GM21515 (cell line): Measurements from ENCODE around the gene TRAF2.

ENCODE experiments used
- ATAC-seq: cut with Tn5 transposase; IDR thresholded peaks from one replicate; pipeline ENCODE4 v1.9.1; 2021; ENCODE audit not compliant: unreplicated experiment

Gene TRAF2

GRCh38 chr9:136934277-136934676 lies 48.0 kb downstream of the TRAF2 start:
- no peak for ATAC-seq

DNA sequence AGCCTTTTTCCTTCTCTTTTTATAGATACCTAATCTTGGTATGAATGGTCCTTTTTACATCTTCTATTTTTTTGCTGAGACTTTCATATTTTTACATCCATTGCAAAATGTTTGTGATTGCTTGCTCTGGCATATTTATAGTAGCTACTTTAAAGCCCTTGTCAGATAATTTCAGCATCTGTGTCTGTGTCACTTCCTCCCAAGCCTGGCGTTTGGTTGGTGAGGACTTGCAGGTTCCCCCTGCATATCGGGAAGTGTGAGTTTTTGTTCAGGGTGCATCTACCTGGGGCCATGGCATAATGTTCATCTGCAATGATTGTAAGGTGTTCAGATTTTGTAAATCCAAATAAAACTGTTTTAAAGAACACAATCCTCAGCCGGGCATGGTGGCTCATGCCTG lies 49.3 kb downstream of the TRAF2 start:
- ATAC-seq, result no peak

- ATAC-seq, result no peak
Measured at GRCh38 chr9:136936645-136937170, 50.4 kb downstream of the TRAF2 start.

- ATAC-seq, result no peak
Measured at GRCh38 chr9:136937186-136938001, 51.1 kb downstream of the TRAF2 start.

DNA sequence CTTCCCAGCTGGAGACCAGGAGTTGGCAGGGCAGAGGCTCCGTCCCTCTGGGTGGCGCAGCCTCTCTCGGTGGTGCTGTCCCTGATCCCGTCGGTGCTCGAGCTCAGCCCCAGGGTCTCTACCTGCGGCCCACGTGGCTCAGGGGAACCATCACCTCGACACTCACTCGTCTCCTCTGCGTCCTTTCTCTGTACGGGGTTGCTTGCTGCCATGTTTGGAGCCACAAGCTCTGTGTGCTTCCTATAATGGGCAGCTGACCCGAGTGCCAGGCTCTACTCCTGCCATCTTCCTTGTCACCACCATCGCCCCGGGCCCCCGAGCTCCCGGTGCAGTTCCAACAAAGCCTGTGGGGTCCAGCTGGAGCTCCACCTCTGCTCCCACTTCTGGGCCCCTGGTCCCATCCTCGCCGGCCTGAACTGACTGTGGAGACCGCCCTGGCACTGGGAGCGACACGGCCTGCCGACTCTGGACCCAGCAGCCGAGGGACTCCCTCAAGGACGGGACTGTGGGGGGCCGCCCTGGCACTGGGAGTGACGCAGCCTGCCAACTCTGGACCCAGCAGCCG lies 53.2 kb downstream of the TRAF2 start:
- no peak for ATAC-seq

GRCh38 chr9:136939996-136940525 lies 53.7 kb downstream of the TRAF2 start:
- ATAC-seq, result no peak

GRCh38 chr9:136940526-136941230 lies 54.4 kb downstream of the TRAF2 start:
- ATAC-seq, result no peak

DNA sequence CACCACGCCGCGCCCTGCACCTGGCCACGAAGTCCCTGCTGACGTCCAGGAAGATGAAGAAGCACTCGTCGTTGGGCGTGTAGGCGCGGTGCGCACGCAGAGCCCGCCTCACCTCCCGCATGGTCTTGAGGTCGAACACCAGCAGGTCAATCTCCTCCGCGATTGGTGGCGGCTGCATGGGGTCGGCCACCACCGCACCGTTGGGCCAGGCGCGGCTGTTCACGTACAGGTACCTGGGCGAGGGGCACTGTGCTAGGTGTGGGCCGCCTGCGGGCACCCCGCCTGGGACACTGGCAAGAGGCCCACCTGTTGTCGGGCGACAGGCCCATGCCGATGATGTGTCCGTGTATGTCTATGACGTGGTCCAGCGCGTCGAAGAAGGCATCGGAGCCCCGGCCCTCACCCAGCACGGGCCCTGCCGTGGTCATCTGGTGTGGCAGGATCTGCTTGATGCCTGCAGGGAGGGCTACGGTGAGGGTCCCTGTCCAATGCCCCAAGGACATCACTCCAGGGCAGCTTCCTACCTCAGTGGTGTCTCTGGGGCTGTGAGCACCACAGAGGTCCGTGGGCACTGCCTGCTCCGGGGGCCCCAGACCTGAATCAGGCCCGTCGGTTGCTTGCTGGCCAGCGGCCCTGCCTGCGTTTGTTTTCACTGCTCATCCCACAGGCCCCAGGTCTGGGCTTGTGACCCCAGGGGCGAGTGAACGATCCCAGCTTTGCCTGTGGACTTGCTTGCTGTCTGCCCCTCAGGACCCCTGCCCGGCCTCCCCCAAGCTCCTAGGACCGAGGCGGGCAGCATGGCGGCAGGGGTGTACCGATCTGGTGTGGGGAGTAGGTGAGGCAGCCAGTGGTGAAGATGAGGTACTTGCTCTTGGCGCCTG lies 55.2 kb downstream of the TRAF2 start:
- ATAC-seq, result no peak

DNA sequence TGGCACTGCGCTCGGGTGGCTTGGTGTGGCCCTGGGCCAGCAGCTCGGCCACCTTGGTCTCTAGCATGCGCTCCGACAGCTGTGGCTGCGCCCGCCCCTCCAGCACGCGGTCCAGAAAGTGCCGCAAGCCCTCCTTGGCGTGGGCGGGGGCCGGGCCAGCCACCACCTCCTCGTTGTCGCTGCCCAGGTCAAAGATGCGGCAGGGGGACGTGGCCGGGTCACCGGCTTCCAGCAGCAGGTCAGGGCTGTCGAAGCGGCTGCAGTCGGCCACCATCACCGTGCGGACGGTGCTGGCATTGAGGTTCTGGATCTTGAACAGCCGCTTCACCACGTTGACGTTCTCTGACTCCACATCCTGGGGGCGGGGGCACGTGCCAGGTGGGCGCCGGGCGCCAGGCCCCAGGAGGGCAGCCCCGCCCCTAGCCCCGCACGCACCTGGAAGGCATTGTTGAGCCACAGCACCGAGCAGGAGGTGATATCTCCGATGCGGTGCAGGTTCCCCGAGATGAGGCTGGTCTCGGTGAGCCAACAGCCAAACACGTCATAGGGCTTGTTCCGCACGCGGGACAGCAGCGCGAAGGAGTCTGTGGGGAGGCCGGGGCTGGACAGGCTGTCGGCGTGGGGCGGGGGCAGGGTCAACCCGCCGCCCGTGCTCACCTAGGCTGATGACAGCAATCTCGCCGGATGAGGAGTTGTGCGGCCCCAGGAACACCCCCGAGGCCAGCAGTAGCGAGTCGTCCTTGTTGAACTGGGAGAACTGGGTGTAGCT lies 56.0 kb downstream of the TRAF2 start:
- no peak for ATAC-seq

GRCh38 chr9:136942881-136943230 lies 56.5 kb downstream of the TRAF2 start:
- ATAC-seq, result no peak

- ATAC-seq, result peak; percentile 8
Measured at GRCh38 chr9:136943291-136944211, 57.2 kb downstream of the TRAF2 start.

DNA sequence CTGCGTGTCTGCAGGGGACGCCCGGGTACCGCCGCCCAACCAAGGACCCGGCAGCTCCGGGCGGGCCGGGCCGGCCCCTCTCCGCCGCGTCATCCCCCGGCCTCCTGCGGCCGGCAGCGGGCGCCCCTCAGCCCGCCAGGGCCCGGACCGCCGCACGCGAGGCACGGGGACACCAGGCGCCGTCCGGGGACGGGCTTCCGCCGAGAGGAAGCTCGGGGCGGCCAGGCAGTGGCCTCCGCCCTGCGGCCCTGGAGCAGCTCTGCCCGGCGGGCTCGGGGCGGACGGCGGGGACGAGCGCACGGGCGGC lies 57.8 kb downstream of the TRAF2 start:
- ATAC-seq, result peak; percentile 35

DNA sequence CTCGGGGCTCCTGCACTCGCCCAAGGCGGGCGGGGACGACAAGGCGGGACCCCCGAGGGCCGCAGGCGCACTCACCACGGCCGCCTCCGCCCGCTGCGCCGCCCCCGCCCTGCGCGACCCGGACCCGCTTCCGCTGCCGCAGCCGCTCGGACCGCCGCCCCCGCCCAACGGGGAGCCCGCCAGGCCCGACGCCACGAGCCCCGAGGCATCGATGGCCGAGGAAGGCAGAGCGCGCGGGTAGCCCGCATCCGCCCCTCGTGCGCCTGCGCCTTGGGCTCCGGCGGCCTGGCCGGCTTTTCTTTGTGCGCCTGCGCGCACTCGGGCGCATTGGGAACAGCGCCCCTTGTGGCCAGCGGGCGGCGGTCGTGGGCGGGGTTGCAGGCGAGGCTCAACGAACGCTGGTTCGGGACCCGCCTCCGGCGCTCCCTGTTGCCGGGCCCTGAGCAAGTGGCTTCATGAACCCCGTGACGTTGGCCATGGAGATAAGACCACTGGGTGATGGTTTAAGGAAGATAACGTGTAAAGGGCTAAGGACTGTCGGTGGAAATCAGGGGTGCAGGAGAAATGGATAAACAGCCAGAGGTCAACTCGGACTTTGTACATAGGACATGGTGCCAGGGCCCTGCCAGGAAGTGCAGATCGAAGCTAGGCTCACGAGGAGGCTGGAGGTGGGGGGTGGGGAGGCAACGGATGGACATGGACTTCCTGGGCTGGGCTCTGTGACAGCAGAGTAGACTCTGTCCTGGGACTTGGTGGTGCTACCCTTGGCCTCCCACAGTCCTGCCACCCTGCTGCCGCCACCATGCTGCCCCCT lies 58.4 kb downstream of the TRAF2 start, which contains the start of the genes C8G and FBXW5:
TSS of gene C8G (plus strand) at position 725 of the 814 bp plus-strand sequence. CDS start at position 803, 78 bp downstream.
TSS of gene FBXW5 (minus strand) at position 220 of the 814 bp plus-strand sequence. CDS start 655 bp downstream, outside the sequence.
- ATAC-seq, result peak; percentile 60

DNA sequence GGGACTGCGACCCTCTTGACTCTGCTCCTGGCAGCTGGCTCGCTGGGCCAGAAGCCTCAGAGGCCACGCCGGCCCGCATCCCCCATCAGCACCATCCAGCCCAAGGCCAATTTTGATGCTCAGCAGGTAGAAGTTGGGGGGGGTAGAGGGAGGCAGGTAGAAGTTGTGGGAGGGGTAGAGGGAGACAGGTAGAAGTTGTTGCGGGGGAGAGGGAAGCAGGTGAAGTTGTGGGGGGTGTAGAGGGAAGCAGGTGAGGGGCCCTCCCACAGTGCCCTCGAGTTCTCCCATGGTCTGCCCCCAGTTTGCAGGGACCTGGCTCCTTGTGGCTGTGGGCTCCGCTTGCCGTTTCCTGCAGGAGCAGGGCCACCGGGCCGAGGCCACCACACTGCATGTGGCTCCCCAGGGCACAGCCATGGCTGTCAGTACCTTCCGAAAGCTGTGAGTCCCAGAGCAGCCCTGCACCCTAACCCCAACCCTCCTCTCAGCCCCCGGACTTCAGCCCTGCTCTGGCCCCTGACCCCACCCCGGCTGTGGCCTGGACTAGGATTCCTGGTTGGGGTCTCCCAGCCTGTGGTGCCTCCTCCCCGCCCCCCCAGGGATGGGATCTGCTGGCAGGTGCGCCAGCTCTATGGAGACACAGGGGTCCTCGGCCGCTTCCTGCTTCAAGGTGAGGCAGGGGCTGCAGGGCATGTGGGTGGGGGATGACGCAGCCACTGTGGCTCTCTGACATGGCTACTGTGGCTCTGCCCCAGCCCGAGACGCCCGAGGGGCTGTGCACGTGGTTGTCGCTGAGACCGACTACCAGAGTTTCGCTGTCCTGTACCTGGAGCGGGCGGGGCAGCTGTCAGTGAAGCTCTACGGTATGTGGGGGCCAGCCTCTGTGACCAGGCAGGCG lies 59.3 kb downstream of the TRAF2 start:
- ATAC-seq, result no peak

DNA sequence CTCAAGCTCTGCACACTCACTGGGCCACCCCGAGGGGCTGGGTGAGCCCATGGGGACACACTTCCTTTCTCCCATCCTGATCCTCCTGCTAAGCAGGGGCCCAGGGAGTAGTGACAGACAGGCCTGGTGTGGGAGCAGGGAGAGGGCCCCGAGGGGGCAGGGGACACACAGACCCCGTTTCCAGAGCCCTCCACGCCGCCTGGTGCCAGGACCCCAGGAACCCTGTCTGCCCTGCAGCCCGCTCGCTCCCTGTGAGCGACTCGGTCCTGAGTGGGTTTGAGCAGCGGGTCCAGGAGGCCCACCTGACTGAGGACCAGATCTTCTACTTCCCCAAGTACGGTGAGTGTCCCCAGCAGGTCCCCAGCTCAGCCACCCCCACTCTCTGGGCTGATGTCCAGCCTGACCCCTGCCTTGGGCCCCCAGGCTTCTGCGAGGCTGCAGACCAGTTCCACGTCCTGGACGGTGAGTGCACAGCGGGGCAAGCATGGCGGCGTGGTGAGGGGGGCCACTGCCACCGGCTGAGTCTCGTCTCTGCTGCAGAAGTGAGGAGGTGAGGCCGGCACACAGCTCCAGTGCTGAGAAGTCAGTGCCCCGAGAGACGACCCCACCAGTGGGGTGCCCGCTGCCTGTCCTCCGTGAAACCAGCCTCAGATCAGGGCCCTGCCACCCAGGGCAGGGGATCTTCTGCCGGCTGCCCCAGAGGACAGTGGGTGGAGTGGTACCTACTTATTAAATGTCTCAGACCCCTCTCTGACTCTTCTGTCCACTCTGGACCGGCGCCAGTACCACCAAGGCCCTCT lies 60.1 kb downstream of the TRAF2 start:
- ATAC-seq, result no peak
